Measurements from ENCODE around the gene SMIM17. TPM values are rescaled to one million over a fixed set of nuclear protein-coding genes. Genes with fewer than 3 reads are reported as not detected.

Gene SMIM17
- total RNA-seq, 1 donor from 2014 or later: 0.72 TPM

GRCh38 chr19:56612737-56613136, 30.2 kb upstream of the SMIM17 start:
- no peaks in the 10 kb centered on the region for H3K27me3 Mint-ChIP-seq
- H3K4me1 Mint-ChIP-seq (ENCODE audit: low read depth): no peaks in the 10 kb centered on the region
- peaks cover 90% of the 10 kb centered on the region for H3K36me3 Mint-ChIP-seq (ENCODE audit: insufficient read depth)
- peaks cover 83% of the 10 kb centered on the region for H3K9me3 Mint-ChIP-seq (ENCODE audit: low read depth)
- H3K4me3 Mint-ChIP-seq (ENCODE audit: low read depth): no peak overlapping the region
- TF ChIP-seq, protein P1, sequence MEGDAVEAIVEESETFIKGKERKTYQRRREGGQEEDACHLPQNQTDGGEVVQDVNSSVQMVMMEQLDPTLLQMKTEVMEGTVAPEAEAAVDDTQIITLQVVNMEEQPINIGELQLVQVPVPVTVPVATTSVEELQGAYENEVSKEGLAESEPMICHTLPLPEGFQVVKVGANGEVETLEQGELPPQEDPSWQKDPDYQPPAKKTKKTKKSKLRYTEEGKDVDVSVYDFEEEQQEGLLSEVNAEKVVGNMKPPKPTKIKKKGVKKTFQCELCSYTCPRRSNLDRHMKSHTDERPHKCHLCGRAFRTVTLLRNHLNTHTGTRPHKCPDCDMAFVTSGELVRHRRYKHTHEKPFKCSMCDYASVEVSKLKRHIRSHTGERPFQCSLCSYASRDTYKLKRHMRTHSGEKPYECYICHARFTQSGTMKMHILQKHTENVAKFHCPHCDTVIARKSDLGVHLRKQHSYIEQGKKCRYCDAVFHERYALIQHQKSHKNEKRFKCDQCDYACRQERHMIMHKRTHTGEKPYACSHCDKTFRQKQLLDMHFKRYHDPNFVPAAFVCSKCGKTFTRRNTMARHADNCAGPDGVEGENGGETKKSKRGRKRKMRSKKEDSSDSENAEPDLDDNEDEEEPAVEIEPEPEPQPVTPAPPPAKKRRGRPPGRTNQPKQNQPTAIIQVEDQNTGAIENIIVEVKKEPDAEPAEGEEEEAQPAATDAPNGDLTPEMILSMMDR (IDR thresholded peaks at IDR 0.05; ENCODE audit: unreplicated experiment): no peak
- no peak overlapping the region for H3K27ac Mint-ChIP-seq
- DNase-seq (ENCODE audit: low spot score, unreplicated experiment): no peak

GRCh38 chr19:56613639-56614038, 29.3 kb upstream of the SMIM17 start:
- Mint-ChIP-seq H3K27me3 (no peaks in the 10 kb centered on the region), H3K27ac (no peak overlapping the region), H3K4me1 (ENCODE audit: low read depth) (no peaks in the 10 kb centered on the region), H3K4me3 (ENCODE audit: low read depth) (no peak overlapping the region), H3K36me3 (ENCODE audit: insufficient read depth) (peaks cover 89% of the 10 kb centered on the region), H3K9me3 (ENCODE audit: low read depth) (peaks cover 82% of the 10 kb centered on the region)
- no peak for DNase-seq (ENCODE audit: low spot score, unreplicated experiment)
- TF ChIP-seq, protein P1 (IDR thresholded peaks at IDR 0.05; ENCODE audit: unreplicated experiment): no peak

DNA sequence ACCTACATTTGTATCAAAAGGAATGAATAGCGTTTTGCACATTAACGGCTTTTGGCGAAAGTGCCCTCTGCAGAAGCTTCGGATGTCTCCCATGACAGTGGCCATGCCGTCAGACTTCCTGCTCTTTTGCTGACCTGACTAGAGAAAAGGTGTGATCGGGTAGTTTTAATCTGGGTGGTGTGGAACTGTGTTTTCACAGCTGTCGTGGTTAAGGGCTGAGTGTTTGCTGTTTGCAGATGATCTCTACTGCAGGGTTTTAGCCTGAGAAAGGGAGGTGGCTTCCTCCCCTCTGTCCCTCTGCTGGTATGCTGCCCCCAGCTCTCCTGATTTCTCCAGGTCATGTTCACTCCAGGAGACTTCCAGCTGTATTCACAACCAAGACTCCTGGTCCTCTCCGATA, 25.4 kb upstream of the SMIM17 start:
- no peaks in the 10 kb centered on the region for H3K27me3 Mint-ChIP-seq
- H3K4me3 Mint-ChIP-seq (ENCODE audit: low read depth): no peak overlapping the region
- peaks cover 75% of the 10 kb centered on the region for H3K9me3 Mint-ChIP-seq (ENCODE audit: low read depth)

GRCh38 chr19:56619121-56619520, 23.8 kb upstream of the SMIM17 start:
- Mint-ChIP-seq H3K27me3 (no peaks in the 10 kb centered on the region), H3K36me3 (ENCODE audit: insufficient read depth) (peaks cover 89% of the 10 kb centered on the region), H3K9me3 (ENCODE audit: low read depth) (peaks cover 69% of the 10 kb centered on the region), H3K4me3 (ENCODE audit: low read depth) (no peak overlapping the region), H3K4me1 (ENCODE audit: low read depth) (no peaks in the 10 kb centered on the region), H3K27ac (no peak overlapping the region)
- TF ChIP-seq, protein P1 (IDR thresholded peaks at IDR 0.05; ENCODE audit: unreplicated experiment): no peak
- DNase-seq (ENCODE audit: low spot score, unreplicated experiment): no peak

More for the DNA sequence above, 25.4 kb upstream of the SMIM17 start:
- Mint-ChIP-seq H3K27ac (no peak overlapping the region), H3K36me3 (ENCODE audit: insufficient read depth) (peaks cover 91% of the 10 kb centered on the region), H3K4me1 (ENCODE audit: low read depth) (no peaks in the 10 kb centered on the region)
- TF ChIP-seq, protein P1 (IDR thresholded peaks at IDR 0.05; ENCODE audit: unreplicated experiment): no peak
- DNase-seq (ENCODE audit: low spot score, unreplicated experiment): no peak

GRCh38 chr19:56622374-56622773, 20.6 kb upstream of the SMIM17 start:
- Mint-ChIP-seq H3K27ac (no peak overlapping the region), H3K4me1 (ENCODE audit: low read depth) (no peaks in the 10 kb centered on the region), H3K4me3 (ENCODE audit: low read depth) (no peak overlapping the region), H3K36me3 (ENCODE audit: insufficient read depth) (peaks cover 77% of the 10 kb centered on the region), H3K9me3 (ENCODE audit: low read depth) (peaks cover 50% of the 10 kb centered on the region), H3K27me3 (no peaks in the 10 kb centered on the region)
- no peak for DNase-seq (ENCODE audit: low spot score, unreplicated experiment)
- TF ChIP-seq, protein P1 (IDR thresholded peaks at IDR 0.05; ENCODE audit: unreplicated experiment): no peak
